GM13977 (cell line): ENCODE measurements around the gene WDR59.
"Not testable (repeated sequence)": the region's sequence is repeated elsewhere in the genome, so short reads cannot be mapped to it uniquely, and the experiment has no call there.

ENCODE experiments used
- DNase-seq: peaks from one replicate; pipeline ENCODE4 v3.0.0; 2012; ENCODE audit warnings: low spot score
- CTCF ChIP-seq: IDR thresholded peaks from 2 replicates; pipeline ENCODE4 v1.5.1; 2012; ENCODE audit warnings: mild to moderate bottlenecking, control low read depth; ENCODE audit not compliant: insufficient read depth; ENCODE audit errors: extremely low read depth, missing control alignments
- in situ Hi-C: fragments of 300-500 bp; cut with MboI; formaldehyde crosslinking; loops from one replicate; pipeline ENCODE4 v1.12.0; 2022; ENCODE audit warnings: low sequenced_read_pairs, low pct_unique_long_range_greater_than_20kb, mixed read lengths, inconsistent platforms; ENCODE audit not compliant: unreplicated experiment

Gene WDR59

GRCh38 chr16:74921051-74921450, 63.9 kb downstream of the WDR59 start:
- no peak for DNase-seq
- TF ChIP-seq CTCF: no peak

GRCh38 chr16:74909665-74910064, 75.3 kb downstream of the WDR59 start:
- TF ChIP-seq CTCF: no peak
- in situ Hi-C loops: no loop called here
- no peak for DNase-seq

More at GRCh38 chr16:74921051-74921450, 63.9 kb downstream of the WDR59 start:
- in situ Hi-C loops: no loop called here

GRCh38 chr16:74908759-74909158, 76.2 kb downstream of the WDR59 start:
- DNase-seq, in situ Hi-C loops: not testable (repeated sequence)

GRCh38 chr16:74903901-74904678, 80.8 kb downstream of the WDR59 start:
- in situ Hi-C loops: no loop called here
- no peak for TF ChIP-seq CTCF
- no peak for DNase-seq

- DNase-seq: no peak
- in situ Hi-C loops: no loop called here
- TF ChIP-seq CTCF: no peak
These were observed 81.8 kb downstream of the WDR59 start for GRCh38 chr16:74903120-74903519.

- TF ChIP-seq CTCF: no peak
- in situ Hi-C loops: no loop called here
- DNase-seq: no peak
These were observed 82.8 kb downstream of the WDR59 start for GRCh38 chr16:74902161-74902560.

GRCh38 chr16:74901606-74902005, 83.3 kb downstream of the WDR59 start:
- no peak for TF ChIP-seq CTCF
- no peak for DNase-seq
- in situ Hi-C loops: no loop called here
